Astrocyte of the spinal cord (primary cell): Measurements from ENCODE around the gene ADAMTS14.

Experiments
- DNase-seq: peaks from one replicate; pipeline ENCODE4 v3.0.0; 2011; ENCODE audit warnings: low read depth, low spot score
- H3K4me3 ChIP-seq: 2 replicates; pipeline ENCODE4 v1.5.1; 2011; ENCODE audit warnings: low read depth, mild to moderate bottlenecking, low read length, moderate library complexity
- CTCF ChIP-seq: IDR thresholded peaks from 2 replicates; pipeline ENCODE4 v1.5.1; 2012; ENCODE audit warnings: low read depth, mild to moderate bottlenecking, low read length, inconsistent platforms
- in situ Hi-C: cut with HindIII; loops from 2 replicates; pipeline ENCODE4 v1.10.0; 2017; ENCODE audit warnings: low sequenced_read_pairs

The ADAMTS14 gene

GRCh38 chr10:70748801-70749573 lies 76.7 kb downstream of the ADAMTS14 start:
- no peak for TF ChIP-seq CTCF
- DNase-seq = no peak
- no peak overlapping the region for H3K4me3 ChIP-seq
- in situ Hi-C loops = no loop called here

- no peak for DNase-seq
- no peak overlapping the region for H3K4me3 ChIP-seq
- in situ Hi-C loops = no loop called here
- TF ChIP-seq CTCF = no peak
These were observed 77.5 kb downstream of the ADAMTS14 start for GRCh38 chr10:70749756-70750155.

- DNase-seq = no peak
- in situ Hi-C loops = no loop called here
- H3K4me3 ChIP-seq = no peak overlapping the region
- no peak for TF ChIP-seq CTCF
These were observed 77.9 kb downstream of the ADAMTS14 start for GRCh38 chr10:70750156-70750703.

- in situ Hi-C loops = no loop called here
- DNase-seq = no peak
- no peak for TF ChIP-seq CTCF
- H3K4me3 ChIP-seq = no peak overlapping the region
These were observed 79.0 kb downstream of the ADAMTS14 start for GRCh38 chr10:70751356-70751755.

GRCh38 chr10:70751991-70752390 lies 79.7 kb downstream of the ADAMTS14 start:
- no peak overlapping the region for H3K4me3 ChIP-seq
- no peak for DNase-seq
- in situ Hi-C loops = no loop called here
- no peak for TF ChIP-seq CTCF

- in situ Hi-C loops = no loop called here
These were observed 80.3 kb downstream of the ADAMTS14 start for GRCh38 chr10:70752571-70752970.

More at GRCh38 chr10:70752571-70752970, 80.3 kb downstream of the ADAMTS14 start:
- TF ChIP-seq CTCF = no peak
- no peak overlapping the region for H3K4me3 ChIP-seq
- DNase-seq = no peak
